Astrocyte (in vitro differentiated cells and primary cell): ENCODE data around the gene CCDC78. TPM values are rescaled to one million over a fixed set of nuclear protein-coding genes. Genes with fewer than 3 reads are reported as not detected.

ENCODE experiments used
- DNase-seq: peaks from one replicate; pipeline ENCODE4 v3.0.0-alpha.2; 2010; ENCODE audit warnings: low read depth
- FAIRE-seq: peaks from 2 replicates; lab custom pipeline; 2011; peaks lifted over from hg19 to GRCh38; lab: Jason Lieb, UNC
- H2AFZ ChIP-seq: 2 replicates; pipeline ENCODE4 v1.6.0; 2012; ENCODE audit warnings: low read depth, low read length, inconsistent platforms
- H3K27ac ChIP-seq: 2 replicates; pipeline ENCODE4 v1.5.1; 2011; ENCODE audit warnings: low read depth, low read length, inconsistent platforms
- H3K27me3 ChIP-seq: 2 replicates; pipeline ENCODE4 v1.6.0; 2011; ENCODE audit warnings: low read length, inconsistent platforms; ENCODE audit not compliant: insufficient read depth
- H3K36me3 ChIP-seq: 2 replicates; pipeline ENCODE4 v1.5.1; 2011; ENCODE audit warnings: low read length, inconsistent platforms; ENCODE audit not compliant: insufficient read depth
- H3K4me1 ChIP-seq: 2 replicates; pipeline ENCODE4 v1.5.1; 2011; ENCODE audit warnings: low read length, inconsistent platforms; ENCODE audit not compliant: insufficient read depth
- H3K4me2 ChIP-seq: 2 replicates; pipeline ENCODE4 v1.6.0; 2012; ENCODE audit warnings: low read length, inconsistent platforms
- H3K4me3 ChIP-seq: 2 replicates; pipeline ENCODE4 v1.5.1; 2011; ENCODE audit warnings: low read depth, mild to moderate bottlenecking, low read length, inconsistent platforms; ENCODE audit not compliant: insufficient read depth
- H3K79me2 ChIP-seq: 2 replicates; pipeline ENCODE4 v1.6.0; 2012; ENCODE audit warnings: mild to moderate bottlenecking, low read length, inconsistent platforms; ENCODE audit not compliant: insufficient read depth
- H3K9ac ChIP-seq: 2 replicates; pipeline ENCODE4 v1.6.0; 2012; ENCODE audit warnings: mild to moderate bottlenecking, low read length, inconsistent platforms
- H3K9me3 ChIP-seq: 2 replicates; pipeline ENCODE4 v1.5.1; 2012; ENCODE audit warnings: low read depth, mild to moderate bottlenecking, low read length, inconsistent platforms; ENCODE audit not compliant: insufficient read depth
- H4K20me1 ChIP-seq: 2 replicates; pipeline ENCODE4 v1.6.0; 2012; ENCODE audit warnings: low read length, inconsistent platforms; ENCODE audit not compliant: insufficient read depth
- H3K27ac Mint-ChIP-seq: one replicate; pipeline ENCODE4 v1.8.0; 2021; ENCODE audit warnings: mild to moderate bottlenecking, mixed read lengths; ENCODE audit not compliant: unreplicated experiment
- H3K27me3 Mint-ChIP-seq: one replicate; pipeline ENCODE4 v1.8.0; 2021; ENCODE audit warnings: low read depth, mixed read lengths; ENCODE audit not compliant: unreplicated experiment
- H3K36me3 Mint-ChIP-seq: one replicate; pipeline ENCODE4 v1.8.0; 2021; ENCODE audit warnings: low read depth, mixed read lengths; ENCODE audit not compliant: unreplicated experiment
- H3K4me1 Mint-ChIP-seq: one replicate; pipeline ENCODE4 v1.8.0; 2021; ENCODE audit warnings: low read depth, mixed read lengths; ENCODE audit not compliant: unreplicated experiment
- H3K4me3 Mint-ChIP-seq: one replicate; pipeline ENCODE4 v1.8.0; 2021; ENCODE audit warnings: mild to moderate bottlenecking, moderate library complexity, mixed read lengths; ENCODE audit not compliant: unreplicated experiment
- H3K9me3 Mint-ChIP-seq: one replicate; pipeline ENCODE4 v1.8.0; 2021; ENCODE audit warnings: mild to moderate bottlenecking, mixed read lengths; ENCODE audit not compliant: unreplicated experiment
- CTCF ChIP-seq: IDR thresholded peaks from 2 replicates; pipeline ENCODE4 v1.5.1; 2011; ENCODE audit warnings: low read depth, mild to moderate bottlenecking, inconsistent platforms, low read length, moderate library complexity; ENCODE audit not compliant: insufficient read depth
- EZH2 ChIP-seq: IDR thresholded peaks from 2 replicates; pipeline ENCODE4 v1.6.1; 2012; ENCODE audit warnings: mild to moderate bottlenecking, low read length, inconsistent platforms; ENCODE audit not compliant: insufficient read depth
- total RNA-seq: library from RNA; stranded (reverse); gene quantifications from 2 replicates; pipeline ENCODE4 v1.2.1, GENCODE V29; 2021

CCDC78 gene
- total RNA-seq, 1 donor from 2014 or later: 4.7 TPM

GRCh38 chr16:704047-704446 lies 22.2 kb downstream of the CCDC78 start:
- Histone ChIP-seq H3K4me2 (no peak overlapping the region), H3K79me2 (no peaks in the 10 kb centered on the region), H3K9ac (no peak overlapping the region), H3K27ac (no peak overlapping the region), H3K27me3 (peaks cover 43% of the 10 kb centered on the region), H3K4me3 (no peak overlapping the region), H4K20me1 (peaks cover 30% of the 10 kb centered on the region), H2AFZ (no peak overlapping the region), H3K4me1 (peaks cover 2% of the 10 kb centered on the region), H3K9me3 (no peaks in the 10 kb centered on the region), H3K36me3 (no peaks in the 10 kb centered on the region)
- FAIRE-seq (no peak), DNase-seq (no peak)
- Mint-ChIP-seq H3K9me3 (peaks cover 5% of the 10 kb centered on the region), H3K4me3 (no peak overlapping the region), H3K27ac (no peak overlapping the region), H3K36me3 (no peaks in the 10 kb centered on the region), H3K4me1 (no peaks in the 10 kb centered on the region), H3K27me3 (peaks cover 49% of the 10 kb centered on the region)
- no peak for TF ChIP-seq EZH2
- TF ChIP-seq CTCF: no peak

- Mint-ChIP-seq H3K27me3 (peaks cover 49% of the 10 kb centered on the region), H3K36me3 (no peaks in the 10 kb centered on the region), H3K27ac (no peak overlapping the region), H3K4me1 (no peaks in the 10 kb centered on the region), H3K9me3 (peaks cover 5% of the 10 kb centered on the region), H3K4me3 (no peak overlapping the region)
- Histone ChIP-seq H3K36me3 (no peaks in the 10 kb centered on the region), H3K27ac (no peak overlapping the region), H2AFZ (no peak overlapping the region), H3K4me1 (peaks cover 2% of the 10 kb centered on the region), H3K27me3 (peaks cover 41% of the 10 kb centered on the region), H3K4me2 (no peak overlapping the region), H4K20me1 (peaks cover 28% of the 10 kb centered on the region), H3K9me3 (no peaks in the 10 kb centered on the region), H3K9ac (no peak overlapping the region), H3K4me3 (no peak overlapping the region), H3K79me2 (no peaks in the 10 kb centered on the region)
- no peak for TF ChIP-seq CTCF
- TF ChIP-seq EZH2: no peak
- FAIRE-seq (no peak), DNase-seq (no peak)
Measured at GRCh38 chr16:703406-703805, 22.8 kb downstream of the CCDC78 start.

GRCh38 chr16:702341-702740 lies 23.9 kb downstream of the CCDC78 start:
- peak overlapping the region; percentile 38 for H3K27ac Mint-ChIP-seq
- no peak overlapping the region for H3K4me3 Mint-ChIP-seq
- Histone ChIP-seq H4K20me1 (peaks cover 28% of the 10 kb centered on the region), H3K4me1 (peaks cover 2% of the 10 kb centered on the region), H3K4me2 (no peak overlapping the region), H3K27ac (no peak overlapping the region), H3K4me3 (no peak overlapping the region), H3K9ac (no peak overlapping the region), H2AFZ (no peak overlapping the region), H3K79me2 (no peaks in the 10 kb centered on the region), H3K9me3 (no peaks in the 10 kb centered on the region), H3K27me3 (peaks cover 38% of the 10 kb centered on the region), H3K36me3 (no peaks in the 10 kb centered on the region)
- H3K27me3 Mint-ChIP-seq: peaks cover 49% of the 10 kb centered on the region
- H3K4me1 Mint-ChIP-seq: no peaks in the 10 kb centered on the region
- H3K9me3 Mint-ChIP-seq: peaks cover 2% of the 10 kb centered on the region
- FAIRE-seq (no peak), DNase-seq (no peak)
- no peak for TF ChIP-seq EZH2
- no peaks in the 10 kb centered on the region for H3K36me3 Mint-ChIP-seq
